Parathyroid adenoma (tissue), 2 donors: ENCODE measurements around the gene POLK.
"Not testable (repeated sequence)": the region's sequence is repeated elsewhere in the genome, so short reads cannot be mapped to it uniquely, and the experiment has no call there.

Experiments
- H2AFZ ChIP-seq: fragments of 300-600 bp; sonication (generic); one replicate; pipeline ENCODE4 v1.7.0; 2017; ENCODE audit warnings: antibody characterized with exemption, mild to moderate bottlenecking
- H3K27ac ChIP-seq: fragments of 300-600 bp; sonication (generic); one replicate; pipeline ENCODE4 v1.7.0; 2017
- H3K27me3 ChIP-seq: fragments of 300-600 bp; sonication (generic); one replicate; pipeline ENCODE4 v1.7.0; 2017; ENCODE audit warnings: low read length; ENCODE audit not compliant: control insufficient read depth, insufficient read depth
- H3K36me3 ChIP-seq: fragments of 300-600 bp; sonication (generic); one replicate; pipeline ENCODE4 v1.7.0; 2017; ENCODE audit warnings: low read length; ENCODE audit not compliant: control insufficient read depth, insufficient read depth
- H3K4me1 ChIP-seq: fragments of 300-600 bp; sonication (generic); one replicate; pipeline ENCODE4 v1.7.0; 2017; ENCODE audit warnings: control low read depth
- H3K4me2 ChIP-seq: fragments of 300-600 bp; sonication (generic); one replicate; pipeline ENCODE4 v1.7.0; 2017; ENCODE audit warnings: low read length
- H3K4me3 ChIP-seq: fragments of 300-600 bp; sonication (generic); one replicate; pipeline ENCODE4 v1.7.0; 2017; ENCODE audit warnings: low read depth, low read length
- H3K79me2 ChIP-seq: fragments of 300-600 bp; sonication (generic); one replicate; pipeline ENCODE4 v1.7.0; 2017; ENCODE audit warnings: control low read depth
- H3K9ac ChIP-seq: fragments of 300-600 bp; sonication (generic); one replicate; pipeline ENCODE4 v1.7.0; 2017; ENCODE audit warnings: mild to moderate bottlenecking
- H3K9me3 ChIP-seq: fragments of 300-600 bp; sonication (generic); one replicate; pipeline ENCODE4 v1.7.0; 2017; ENCODE audit warnings: low read length; ENCODE audit not compliant: control insufficient read depth
- TF ChIP-seq, protein P1 (sequence below): fragments of 300-600 bp; sonication (generic); IDR thresholded peaks from one replicate; pipeline ENCODE4 v1.7.0; 2017; ENCODE audit warnings: antibody characterized with exemption, mild to moderate bottlenecking
- donor health status: primary hyperparathyroidism.

The POLK gene

DNA sequence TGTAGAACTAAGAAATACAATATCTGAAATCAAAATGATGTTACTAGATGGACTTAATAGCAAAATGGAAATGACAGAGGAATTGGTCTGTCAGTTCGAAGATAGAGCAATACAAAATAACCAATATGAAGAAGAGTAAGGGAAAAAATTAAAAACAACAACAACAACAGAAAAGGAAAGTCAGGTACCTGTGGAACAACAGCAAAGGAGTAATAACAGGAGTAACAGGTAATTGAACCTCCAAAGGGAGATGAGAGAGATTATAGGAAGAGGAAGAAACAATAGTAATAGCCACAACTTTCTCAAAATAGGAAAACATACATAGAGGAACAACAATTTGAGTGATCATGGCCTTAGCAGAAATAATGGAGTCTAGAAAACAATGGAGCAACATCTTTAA, 13.7 kb downstream of the POLK start:
- no peak overlapping the region for H3K4me2 ChIP-seq
- peaks cover 13% of the 10 kb centered on the region for H3K79me2 ChIP-seq
- TF ChIP-seq, protein P1, sequence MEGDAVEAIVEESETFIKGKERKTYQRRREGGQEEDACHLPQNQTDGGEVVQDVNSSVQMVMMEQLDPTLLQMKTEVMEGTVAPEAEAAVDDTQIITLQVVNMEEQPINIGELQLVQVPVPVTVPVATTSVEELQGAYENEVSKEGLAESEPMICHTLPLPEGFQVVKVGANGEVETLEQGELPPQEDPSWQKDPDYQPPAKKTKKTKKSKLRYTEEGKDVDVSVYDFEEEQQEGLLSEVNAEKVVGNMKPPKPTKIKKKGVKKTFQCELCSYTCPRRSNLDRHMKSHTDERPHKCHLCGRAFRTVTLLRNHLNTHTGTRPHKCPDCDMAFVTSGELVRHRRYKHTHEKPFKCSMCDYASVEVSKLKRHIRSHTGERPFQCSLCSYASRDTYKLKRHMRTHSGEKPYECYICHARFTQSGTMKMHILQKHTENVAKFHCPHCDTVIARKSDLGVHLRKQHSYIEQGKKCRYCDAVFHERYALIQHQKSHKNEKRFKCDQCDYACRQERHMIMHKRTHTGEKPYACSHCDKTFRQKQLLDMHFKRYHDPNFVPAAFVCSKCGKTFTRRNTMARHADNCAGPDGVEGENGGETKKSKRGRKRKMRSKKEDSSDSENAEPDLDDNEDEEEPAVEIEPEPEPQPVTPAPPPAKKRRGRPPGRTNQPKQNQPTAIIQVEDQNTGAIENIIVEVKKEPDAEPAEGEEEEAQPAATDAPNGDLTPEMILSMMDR, result no peak
- H3K36me3 ChIP-seq, result no peaks in the 10 kb centered on the region
- H2AFZ ChIP-seq, result no peak overlapping the region
- no peak overlapping the region for H3K4me3 ChIP-seq
- H3K9me3 ChIP-seq, result no peaks in the 10 kb centered on the region
- H3K4me1 ChIP-seq, result peaks cover 9% of the 10 kb centered on the region
- H3K9ac ChIP-seq, result no peak overlapping the region
- no peaks in the 10 kb centered on the region for H3K27me3 ChIP-seq
- H3K27ac ChIP-seq, result no peak overlapping the region

DNA sequence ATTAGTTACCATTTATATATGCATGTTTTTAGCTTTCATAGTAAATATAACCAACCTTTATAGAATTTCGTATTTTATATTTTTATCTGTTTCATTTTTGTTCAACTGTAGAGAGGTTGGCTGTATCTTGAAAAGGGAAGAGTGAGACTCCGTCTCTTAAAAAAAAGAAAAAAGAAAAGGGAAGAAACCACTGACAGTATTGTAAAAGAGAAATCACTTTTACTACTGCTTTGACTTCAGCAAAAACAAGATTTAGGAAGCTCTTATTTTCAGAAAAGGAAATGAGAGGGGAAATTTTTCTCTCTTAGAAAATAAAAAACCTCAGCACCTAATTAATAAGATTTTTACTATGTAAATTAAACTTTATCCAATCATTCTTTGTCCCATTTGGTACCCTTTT, 14.4 kb downstream of the POLK start:
- no peak overlapping the region for H2AFZ ChIP-seq
- H3K27me3 ChIP-seq, result no peaks in the 10 kb centered on the region
- H3K9me3 ChIP-seq, result no peaks in the 10 kb centered on the region
- no peak overlapping the region for H3K27ac ChIP-seq
- H3K4me1 ChIP-seq, result peaks cover 9% of the 10 kb centered on the region
- TF ChIP-seq, protein P1, result no peak
- no peak overlapping the region for H3K9ac ChIP-seq
- H3K4me2 ChIP-seq, result no peak overlapping the region
- no peaks in the 10 kb centered on the region for H3K36me3 ChIP-seq
- H3K79me2 ChIP-seq, result peaks cover 13% of the 10 kb centered on the region
- H3K4me3 ChIP-seq, result no peak overlapping the region

DNA sequence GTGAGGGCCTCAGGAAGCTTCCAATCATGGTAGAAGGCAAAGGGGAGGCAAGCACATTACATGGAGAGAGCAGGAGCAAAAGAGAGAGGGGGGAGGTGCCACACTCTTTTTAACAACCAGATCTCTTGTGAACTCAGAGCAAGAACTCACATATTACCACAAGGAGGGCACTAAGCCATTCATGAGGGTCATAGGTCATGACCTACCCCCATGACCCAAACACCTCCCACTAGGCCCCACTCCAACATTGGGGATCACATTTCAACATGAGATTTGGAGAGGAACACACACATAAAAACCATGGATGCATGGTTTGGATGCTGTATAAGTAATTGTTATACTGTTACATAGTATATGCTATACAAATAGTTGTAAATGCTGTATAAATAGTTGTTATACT, 17.5 kb downstream of the POLK start:
- no peak overlapping the region for H3K9ac ChIP-seq
- H3K27me3 ChIP-seq, result no peaks in the 10 kb centered on the region
- no peaks in the 10 kb centered on the region for H3K36me3 ChIP-seq
- H3K9me3 ChIP-seq, result no peaks in the 10 kb centered on the region
- no peak overlapping the region for H3K4me3 ChIP-seq
- peaks cover 9% of the 10 kb centered on the region for H3K4me1 ChIP-seq
- no peak overlapping the region for H3K27ac ChIP-seq
- no peak overlapping the region for H2AFZ ChIP-seq
- peaks cover 30% of the 10 kb centered on the region for H3K79me2 ChIP-seq
- H3K4me2 ChIP-seq, result no peak overlapping the region
- TF ChIP-seq, protein P1, result no peak

DNA sequence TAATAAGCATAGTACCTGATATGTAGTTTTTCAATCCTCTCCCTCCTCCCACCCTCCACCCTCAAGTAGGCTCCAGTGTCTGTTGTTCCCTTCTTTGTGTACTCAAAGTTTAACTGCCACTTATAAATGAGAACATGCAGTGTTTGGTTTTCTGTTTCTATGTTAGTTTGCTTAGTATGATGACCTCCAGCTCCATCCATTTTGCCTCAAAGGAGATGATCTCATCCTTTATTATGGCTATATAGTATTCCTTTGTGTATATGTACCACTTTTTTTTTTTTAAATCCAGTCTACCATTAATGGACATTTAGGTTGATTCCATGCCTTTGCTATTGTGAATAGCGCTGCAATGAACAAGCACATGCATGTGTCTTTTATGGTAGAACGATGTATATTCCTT, 20.5 kb downstream of the POLK start:
- no peak overlapping the region for H2AFZ ChIP-seq
- no peak overlapping the region for H3K4me2 ChIP-seq
- no peaks in the 10 kb centered on the region for H3K9me3 ChIP-seq
- H3K27ac ChIP-seq, result no peak overlapping the region
- H3K4me1 ChIP-seq, result peaks cover 9% of the 10 kb centered on the region
- no peaks in the 10 kb centered on the region for H3K27me3 ChIP-seq
- H3K9ac ChIP-seq, result no peak overlapping the region
- H3K79me2 ChIP-seq, result peaks cover 53% of the 10 kb centered on the region
- H3K36me3 ChIP-seq, result no peaks in the 10 kb centered on the region
- no peak overlapping the region for H3K4me3 ChIP-seq
- TF ChIP-seq, protein P1, result no peak

DNA sequence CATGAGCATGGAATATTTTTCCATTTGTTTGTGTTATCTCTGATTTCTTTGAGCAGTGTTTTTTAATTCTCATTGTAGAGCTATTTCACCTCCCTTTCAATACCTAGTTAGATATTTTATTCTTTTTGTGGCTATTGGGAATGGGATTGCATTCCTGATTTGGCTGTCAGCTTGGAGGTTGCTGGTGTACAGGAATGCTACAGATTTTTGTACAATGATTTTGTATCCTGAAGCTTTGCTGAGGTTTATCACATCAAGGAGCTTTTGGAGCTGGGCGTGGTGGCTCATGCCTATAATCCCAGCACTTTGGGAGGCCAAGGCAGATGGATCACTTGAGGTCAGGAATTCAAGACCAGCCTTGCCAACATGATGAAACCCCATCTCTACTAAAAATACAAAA, 22.0 kb downstream of the POLK start:
- not testable (repeated sequence) for H3K9me3 ChIP-seq, H3K4me1 ChIP-seq
- peaks cover 57% of the 10 kb centered on the region for H3K79me2 ChIP-seq

More for the DNA sequence above, 22.0 kb downstream of the POLK start:
- not testable (repeated sequence) for H3K9ac ChIP-seq, H3K4me2 ChIP-seq, H2AFZ ChIP-seq, H3K36me3 ChIP-seq, H3K27me3 ChIP-seq, H3K27ac ChIP-seq, H3K4me3 ChIP-seq
